Mesothelial cell of epicardium (in vitro differentiated cells): Measurements from ENCODE around the gene TTLL11. TPM values are rescaled to one million over a fixed set of nuclear protein-coding genes. Genes with fewer than 3 reads are reported as not detected.

ENCODE experiments used
- DNase-seq, 2 experiments: peaks; one replicate each; pipeline ENCODE4 v3.0.0; 2021; ENCODE audit warnings: low spot score in 2 of 2; ENCODE audit not compliant: unreplicated experiment in 2 of 2
- H3K27ac Mint-ChIP-seq: 2 replicates; pipeline ENCODE4 v1.8.0; 2021; ENCODE audit warnings: mixed read lengths
- H3K27me3 Mint-ChIP-seq: 2 replicates; pipeline ENCODE4 v1.8.0; 2021; ENCODE audit warnings: low read depth, mixed read lengths
- H3K36me3 Mint-ChIP-seq: 2 replicates; pipeline ENCODE4 v1.8.0; 2021; ENCODE audit warnings: mixed read lengths
- H3K4me1 Mint-ChIP-seq: 2 replicates; pipeline ENCODE4 v1.8.0; 2021; ENCODE audit warnings: mixed read lengths
- H3K4me3 Mint-ChIP-seq: 2 replicates; pipeline ENCODE4 v1.8.0; 2021; ENCODE audit warnings: mild to moderate bottlenecking, moderate library complexity, mixed read lengths
- H3K9me3 Mint-ChIP-seq: 2 replicates; pipeline ENCODE4 v1.8.0; 2021; ENCODE audit warnings: mixed read lengths
- CTCF ChIP-seq: fragments of 200-600 bp; sonication (generic); IDR thresholded peaks from one replicate; pipeline ENCODE4 v1.5.0; 2021; ENCODE audit warnings: antibody characterized with exemption; ENCODE audit not compliant: unreplicated experiment
- total RNA-seq: library from RNA; stranded (reverse); gene quantifications from 3 replicates; pipeline ENCODE4 v1.2.1, GENCODE V29; 2021

The TTLL11 gene
- total RNA-seq, 1 donor from 2014 or later: 4.8 TPM

GRCh38 chr9:121890746-121891145 is 202.4 kb downstream of the TTLL11 start:
- H3K27me3 Mint-ChIP-seq: peaks cover 3% of the 10 kb centered on the region
- no peak overlapping the region for H3K4me3 Mint-ChIP-seq
- peaks cover 4% of the 10 kb centered on the region for H3K4me1 Mint-ChIP-seq
- TF ChIP-seq CTCF: no peak
- no peaks in the 10 kb centered on the region for H3K9me3 Mint-ChIP-seq
- H3K36me3 Mint-ChIP-seq: no peaks in the 10 kb centered on the region
- no peak for DNase-seq
- no peak overlapping the region for H3K27ac Mint-ChIP-seq

- Mint-ChIP-seq H3K9me3 (no peaks in the 10 kb centered on the region), H3K27ac (no peak overlapping the region), H3K36me3 (no peaks in the 10 kb centered on the region), H3K27me3 (peaks cover 5% of the 10 kb centered on the region), H3K4me3 (no peak overlapping the region), H3K4me1 (peaks cover 4% of the 10 kb centered on the region)
- no peak for DNase-seq
- no peak for TF ChIP-seq CTCF
Measured at GRCh38 chr9:121889990-121890563, 203.0 kb downstream of the TTLL11 start.

- H3K27me3 Mint-ChIP-seq: peaks cover 10% of the 10 kb centered on the region
- no peak for DNase-seq
- no peak overlapping the region for H3K27ac Mint-ChIP-seq
- H3K4me1 Mint-ChIP-seq: peaks cover 14% of the 10 kb centered on the region
- TF ChIP-seq CTCF: no peak
- no peak overlapping the region for H3K4me3 Mint-ChIP-seq
- H3K36me3 Mint-ChIP-seq: no peaks in the 10 kb centered on the region
- H3K9me3 Mint-ChIP-seq: no peaks in the 10 kb centered on the region
Measured at GRCh38 chr9:121888438-121888775, 204.7 kb downstream of the TTLL11 start.

- TF ChIP-seq CTCF: no peak
- no peaks in the 10 kb centered on the region for H3K9me3 Mint-ChIP-seq
- H3K27ac Mint-ChIP-seq: no peak overlapping the region
- H3K27me3 Mint-ChIP-seq: peaks cover 10% of the 10 kb centered on the region
- peaks cover 14% of the 10 kb centered on the region for H3K4me1 Mint-ChIP-seq
- no peak for DNase-seq
- H3K4me3 Mint-ChIP-seq: no peak overlapping the region
- no peaks in the 10 kb centered on the region for H3K36me3 Mint-ChIP-seq
Measured at GRCh38 chr9:121887553-121888437, 205.3 kb downstream of the TTLL11 start.

- Mint-ChIP-seq H3K27me3 (peaks cover 10% of the 10 kb centered on the region), H3K9me3 (no peaks in the 10 kb centered on the region), H3K36me3 (no peaks in the 10 kb centered on the region), H3K4me1 (peaks cover 14% of the 10 kb centered on the region), H3K4me3 (no peak overlapping the region), H3K27ac (no peak overlapping the region)
- no peak for DNase-seq
- no peak for TF ChIP-seq CTCF
Measured at GRCh38 chr9:121886759-121887485, 206.2 kb downstream of the TTLL11 start.
